Putamen (tissue), 1 donor: ENCODE results near the gene BHLHE40.

Experiments used
- DNase-seq: peaks from one replicate; pipeline ENCODE4 v3.0.0-alpha.2; 2016; ENCODE audit warnings: low spot score

The BHLHE40 gene

DNA sequence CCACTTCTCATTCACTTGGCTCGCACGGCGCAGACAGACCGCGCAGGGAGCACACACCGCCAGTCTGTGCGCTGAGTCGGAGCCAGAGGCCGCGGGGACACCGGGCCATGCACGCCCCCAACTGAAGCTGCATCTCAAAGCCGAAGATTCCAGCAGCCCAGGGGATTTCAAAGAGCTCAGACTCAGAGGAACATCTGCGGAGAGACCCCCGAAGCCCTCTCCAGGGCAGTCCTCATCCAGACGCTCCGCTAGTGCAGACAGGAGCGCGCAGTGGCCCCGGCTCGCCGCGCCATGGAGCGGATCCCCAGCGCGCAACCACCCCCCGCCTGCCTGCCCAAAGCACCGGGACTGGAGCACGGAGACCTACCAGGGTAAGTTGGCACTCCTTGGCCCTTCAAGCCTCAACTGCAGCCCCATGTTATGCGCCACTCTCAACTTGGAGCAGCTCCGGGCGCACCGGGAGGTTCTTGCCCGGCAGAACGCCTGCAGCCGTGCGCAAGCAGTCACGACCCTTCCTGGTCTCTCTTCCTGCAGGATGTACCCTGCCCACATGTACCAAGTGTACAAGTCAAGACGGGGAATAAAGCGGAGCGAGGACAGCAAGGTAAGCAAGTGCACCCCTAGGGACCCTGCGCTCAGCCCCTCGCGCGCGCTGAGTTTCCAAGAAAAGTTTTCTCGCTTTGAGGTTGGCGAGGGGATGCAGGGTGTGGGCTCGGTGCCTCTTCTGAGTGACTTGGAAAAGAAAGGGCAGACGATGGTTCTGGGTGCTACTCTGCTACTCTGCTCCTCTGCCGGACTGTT lies at the start of gene BHLHE40:
Gene BHLHE40, plus strand, starts transcription at position 10 of the 801 bp plus-strand sequence. Its CDS starts 282 bp downstream, at position 292.
- DNase-seq, result no peak

DNA sequence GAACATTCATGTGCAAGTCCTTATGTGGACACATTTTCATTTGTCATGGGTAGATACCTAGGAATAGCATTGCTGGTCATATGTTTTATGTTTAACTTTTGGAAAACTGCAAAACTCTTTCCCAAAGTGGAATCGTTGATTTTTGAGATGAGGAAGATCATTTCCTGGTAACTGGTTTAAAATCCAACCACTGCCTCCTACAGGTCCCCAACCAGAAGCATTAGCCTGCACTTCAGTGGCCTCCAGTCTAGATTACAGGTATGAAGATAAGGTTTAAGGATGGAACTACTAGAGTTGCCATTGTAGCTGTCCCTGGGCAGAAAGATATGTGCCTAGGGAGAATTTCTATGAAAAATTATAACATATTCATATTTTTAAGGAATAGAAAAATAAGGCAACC lies 48.7 kb upstream of the BHLHE40 start:
- no peak for DNase-seq

DNA sequence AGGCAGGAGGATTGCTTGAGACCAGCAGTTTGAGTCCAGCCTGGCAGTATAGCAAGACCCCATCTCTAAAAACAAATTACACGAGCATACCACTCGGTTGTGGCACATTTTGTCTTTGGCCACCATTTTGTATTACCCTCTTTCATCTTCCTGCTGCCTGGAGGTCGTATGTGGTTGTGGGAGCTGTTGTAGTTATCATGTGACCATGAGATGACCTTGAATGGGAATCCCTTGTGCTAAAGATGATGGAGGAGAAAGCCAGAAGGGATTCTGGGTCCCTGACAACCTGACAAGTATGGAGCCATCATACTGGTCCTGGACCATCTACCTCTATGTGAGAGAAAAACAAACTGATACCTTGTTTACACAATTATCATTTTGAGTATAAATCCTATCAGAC lies 45.2 kb upstream of the BHLHE40 start:
- no peak for DNase-seq

DNA sequence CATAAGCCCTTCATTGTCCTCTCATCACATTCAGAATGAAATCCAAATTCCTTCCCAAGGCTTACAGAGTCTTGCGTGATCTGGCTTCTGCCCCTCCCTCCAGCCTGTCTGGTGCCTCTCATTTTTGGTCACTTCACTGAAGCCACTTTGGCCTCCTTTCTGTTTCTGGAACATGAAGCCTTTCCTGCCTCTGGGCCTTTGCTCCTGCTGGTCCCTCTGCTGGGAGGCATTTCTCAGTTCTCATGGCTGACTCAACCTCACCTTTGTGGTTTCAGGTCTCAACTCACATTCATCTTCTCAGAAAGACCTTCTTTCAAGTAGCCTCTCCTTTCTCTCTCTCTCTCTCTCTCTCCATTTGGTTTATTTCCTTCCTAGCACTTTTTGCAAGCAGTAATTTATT lies 43.9 kb upstream of the BHLHE40 start:
- no peak for DNase-seq

DNA sequence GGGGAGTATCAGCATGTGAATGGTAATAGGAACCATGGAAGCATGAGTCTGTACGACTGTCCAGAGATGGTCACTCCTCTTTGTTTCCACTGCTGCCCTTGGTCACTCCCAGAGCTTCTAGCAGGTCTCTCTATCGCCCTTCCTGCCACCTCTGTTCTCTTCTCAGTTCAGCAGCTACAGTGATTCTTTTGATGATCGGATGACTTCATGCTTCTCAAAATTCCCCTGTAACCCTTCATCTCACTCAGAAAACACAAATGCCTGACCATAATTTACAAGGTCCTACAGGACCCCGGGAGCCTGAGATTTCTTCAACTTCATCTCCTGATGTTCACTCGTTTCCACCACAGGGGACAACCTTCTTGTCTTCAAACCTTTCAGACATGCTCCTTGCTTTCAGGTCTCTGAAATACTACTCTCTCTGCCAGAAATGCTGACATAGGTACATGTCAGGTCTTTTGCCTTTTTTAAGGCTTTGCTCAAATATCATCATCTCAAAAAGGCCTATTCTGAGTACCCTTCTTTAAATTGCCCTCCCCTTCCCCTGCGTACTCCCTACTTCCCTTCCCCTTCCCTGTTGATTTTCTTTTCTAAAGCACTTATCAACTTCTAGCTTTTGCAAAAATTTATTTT lies 42.1 kb upstream of the BHLHE40 start:
- no peak for DNase-seq

DNA sequence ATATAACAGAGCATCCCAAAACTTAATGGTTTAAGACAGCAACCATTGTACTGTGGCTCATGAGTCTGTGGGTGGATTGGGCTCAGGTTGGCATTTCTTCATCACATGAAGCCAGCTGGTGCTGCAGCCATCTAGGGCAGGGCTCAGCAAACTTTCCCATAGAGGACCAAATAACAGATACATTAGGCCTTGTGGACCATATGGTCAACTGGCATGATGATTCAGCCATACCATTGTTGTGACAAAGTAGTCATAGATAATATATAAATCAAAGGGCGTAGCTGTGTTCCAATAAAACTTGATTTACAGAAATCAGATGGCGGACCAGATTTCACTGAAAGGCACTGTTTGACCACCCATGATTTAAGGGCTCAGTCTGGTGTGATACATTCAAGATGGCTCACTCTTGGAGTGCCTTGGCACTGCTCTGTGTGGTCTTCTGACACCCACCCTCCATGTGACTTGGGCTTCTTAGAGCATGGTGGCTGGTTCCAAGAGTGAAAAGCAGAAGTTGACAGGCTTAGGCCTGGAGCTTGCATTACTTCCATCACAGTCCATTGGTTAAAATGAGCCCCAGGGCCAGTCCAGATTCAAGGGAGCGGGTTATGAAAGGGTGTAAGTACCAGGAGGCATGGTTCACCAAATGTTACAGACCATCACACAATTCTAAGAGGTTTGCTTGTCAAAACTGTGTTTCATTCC lies 40.8 kb upstream of the BHLHE40 start:
- DNase-seq, result no peak

DNA sequence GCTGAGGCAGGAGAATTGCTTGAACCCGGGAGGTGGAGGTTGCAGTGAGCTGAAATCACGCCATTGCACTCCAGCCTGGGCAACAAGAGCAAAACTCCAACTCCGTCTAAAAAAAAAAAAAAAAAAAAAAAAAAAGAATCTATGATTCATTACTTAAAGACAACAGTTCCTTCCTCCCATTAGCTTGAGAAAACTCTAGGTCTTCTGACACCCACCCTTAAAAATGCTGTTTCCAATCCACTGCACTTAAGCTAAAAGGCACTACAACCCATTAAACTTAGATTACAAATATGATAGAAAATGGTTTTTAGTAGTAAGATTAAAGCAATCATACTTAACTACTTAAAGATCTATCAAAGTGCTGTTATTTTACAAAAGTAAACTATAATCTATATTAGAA lies 40.0 kb upstream of the BHLHE40 start:
- no peak for DNase-seq

DNA sequence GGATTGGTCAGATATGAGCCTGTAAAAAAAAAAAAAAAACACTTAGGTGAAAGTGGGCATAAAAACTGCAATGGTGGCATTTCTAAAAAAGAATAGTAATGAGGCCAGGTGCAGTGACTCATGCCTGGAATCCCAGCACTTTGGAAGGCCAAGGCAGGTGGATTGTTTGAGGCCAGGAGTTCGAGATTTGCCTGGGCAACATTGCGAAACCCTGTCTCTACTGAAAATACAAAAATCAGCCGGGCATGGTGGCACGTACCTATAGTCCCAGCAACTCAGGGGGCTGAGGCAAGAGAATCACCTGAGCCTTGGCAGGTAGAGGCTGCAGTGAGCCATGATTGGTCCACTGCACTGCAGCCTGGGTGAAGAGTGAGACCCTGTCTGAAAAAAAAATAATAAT lies 38.3 kb upstream of the BHLHE40 start:
- no peak for DNase-seq

DNA sequence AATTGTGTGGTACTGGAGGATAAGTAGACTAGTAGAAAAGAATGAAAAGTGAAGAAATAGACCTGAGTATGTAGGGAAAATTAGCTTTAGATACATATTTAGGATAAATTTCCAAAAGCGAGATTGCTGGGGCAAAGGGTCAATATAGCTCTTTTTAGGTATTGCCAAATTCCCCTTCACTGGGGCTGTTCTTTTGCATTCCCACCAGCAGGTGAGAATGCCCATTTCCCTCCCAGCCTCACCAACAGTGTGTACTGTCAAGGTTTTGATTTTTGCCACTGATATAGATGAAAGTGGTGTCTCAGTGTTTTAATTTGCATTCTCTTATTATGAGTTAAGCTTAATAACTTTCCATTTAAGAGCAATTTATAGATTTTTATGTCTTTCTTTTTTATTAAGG lies 35.7 kb upstream of the BHLHE40 start:
- DNase-seq, result no peak

DNA sequence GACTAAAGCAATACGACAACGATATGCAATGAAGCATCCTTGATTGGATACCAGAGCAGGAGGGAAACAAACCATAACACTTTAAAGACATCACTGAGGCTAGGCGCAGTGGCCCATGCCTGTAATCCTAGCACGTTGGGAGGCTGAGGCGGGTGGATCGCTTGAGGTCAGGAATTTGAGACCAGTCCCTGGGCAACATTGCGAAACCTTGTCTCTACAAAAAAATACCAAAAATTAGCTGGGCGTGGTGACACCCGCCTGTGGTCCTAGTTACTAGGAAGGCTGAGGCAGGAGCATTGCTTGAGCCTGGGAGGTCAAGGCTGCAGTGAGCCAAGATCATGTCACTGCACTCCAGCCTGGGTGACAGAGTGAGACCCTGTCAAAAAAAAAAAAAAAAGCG lies 33.9 kb upstream of the BHLHE40 start:
- no peak for DNase-seq

DNA sequence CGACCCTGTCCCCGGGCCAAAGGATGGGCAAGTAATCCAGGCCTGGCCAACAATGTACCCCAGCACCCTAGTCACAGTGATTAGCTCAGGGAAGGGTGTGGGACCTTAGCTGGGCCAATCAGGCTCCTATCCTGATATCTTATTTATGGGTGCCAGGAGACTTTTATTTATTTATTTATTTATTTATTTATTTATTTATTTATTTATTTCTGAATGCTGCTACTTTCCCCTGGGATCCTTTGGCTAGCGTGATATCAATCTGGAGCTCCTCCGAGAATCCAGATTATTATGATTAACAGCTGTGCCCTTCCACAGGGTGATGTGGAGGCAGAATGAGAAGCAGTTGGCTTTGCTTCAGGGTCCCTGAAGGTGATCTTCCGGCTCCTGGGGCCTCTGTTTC lies 32.2 kb upstream of the BHLHE40 start:
- no peak for DNase-seq

DNA sequence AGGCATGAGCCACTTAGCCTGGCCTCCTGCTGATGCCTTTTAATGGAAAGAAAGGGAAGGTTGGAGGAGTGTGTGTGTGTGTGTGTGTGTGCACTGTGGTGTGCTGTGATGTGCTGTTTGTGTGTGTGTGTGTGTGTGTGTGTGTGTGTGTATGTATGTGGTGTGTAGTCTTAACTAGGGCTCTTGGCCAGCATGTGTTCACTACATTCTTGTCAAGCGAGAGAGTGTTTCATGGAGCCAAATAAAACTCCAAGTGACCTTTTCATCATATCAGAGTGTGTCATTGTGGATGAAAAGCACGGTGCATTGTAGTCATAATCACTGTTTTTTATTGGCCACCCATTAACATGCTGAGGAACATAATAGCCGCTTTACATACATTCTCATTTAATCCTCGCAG lies 30.8 kb upstream of the BHLHE40 start:
- DNase-seq, result no peak

DNA sequence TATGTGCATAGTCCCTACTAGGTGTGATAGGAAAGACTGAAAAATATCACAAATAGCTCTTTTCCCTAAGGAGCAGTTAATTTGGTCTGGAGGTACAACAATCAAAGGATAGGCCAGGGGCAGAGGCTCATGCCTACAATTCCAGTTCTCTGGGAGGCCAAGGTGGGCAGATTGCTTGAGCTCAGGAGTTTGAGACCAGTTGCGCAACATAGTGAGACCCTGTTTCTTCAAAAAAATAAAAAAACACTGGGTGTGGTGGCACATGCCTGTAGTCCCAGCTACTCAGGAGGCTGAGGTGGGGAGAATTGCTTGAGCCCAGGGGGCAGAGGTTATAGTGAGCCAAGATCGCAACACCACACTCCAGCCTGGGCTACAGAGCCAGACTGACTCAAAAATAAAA lies 30.2 kb upstream of the BHLHE40 start:
- no peak for DNase-seq

DNA sequence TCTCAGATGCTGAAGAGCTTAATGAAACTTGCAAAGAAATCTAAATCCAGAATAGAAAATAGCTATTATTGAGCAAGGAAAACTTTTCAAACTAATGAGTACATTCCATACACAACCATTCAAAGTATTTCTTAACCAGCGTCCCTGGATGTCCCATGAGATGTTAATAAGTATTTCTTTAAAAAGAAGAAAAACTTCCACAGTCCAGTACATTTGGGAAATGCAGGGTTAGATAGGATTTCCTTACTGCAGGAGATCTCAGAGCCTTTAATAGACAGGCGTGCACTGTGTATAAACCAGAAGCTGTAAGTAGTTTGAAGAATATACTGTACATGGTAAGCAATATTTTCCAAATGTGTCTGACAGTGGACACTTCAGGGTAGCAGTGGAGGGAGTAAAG lies 29.6 kb upstream of the BHLHE40 start:
- no peak for DNase-seq

DNA sequence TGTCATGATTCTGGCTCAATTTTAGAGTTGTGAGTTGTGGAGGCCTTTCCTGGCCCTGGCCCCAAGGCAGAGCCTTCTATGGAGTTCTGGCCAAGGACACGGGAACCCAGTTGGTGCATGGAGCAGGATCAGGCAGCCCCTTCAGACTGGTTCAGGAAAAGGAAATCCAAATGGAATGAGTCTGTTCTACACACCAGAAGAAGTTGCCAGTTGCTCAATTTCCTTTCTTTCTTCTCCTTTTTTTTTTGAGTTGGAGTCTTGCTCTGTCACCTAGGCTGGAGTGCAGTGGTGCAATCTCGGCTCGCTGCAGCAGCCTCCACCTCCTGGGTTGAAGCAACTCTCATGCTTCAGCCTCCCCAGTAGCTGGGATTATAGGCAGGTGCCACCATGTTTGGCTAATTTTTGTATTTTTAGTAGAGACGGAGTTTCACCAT lies 28.9 kb upstream of the BHLHE40 start:
- no peak for DNase-seq

DNA sequence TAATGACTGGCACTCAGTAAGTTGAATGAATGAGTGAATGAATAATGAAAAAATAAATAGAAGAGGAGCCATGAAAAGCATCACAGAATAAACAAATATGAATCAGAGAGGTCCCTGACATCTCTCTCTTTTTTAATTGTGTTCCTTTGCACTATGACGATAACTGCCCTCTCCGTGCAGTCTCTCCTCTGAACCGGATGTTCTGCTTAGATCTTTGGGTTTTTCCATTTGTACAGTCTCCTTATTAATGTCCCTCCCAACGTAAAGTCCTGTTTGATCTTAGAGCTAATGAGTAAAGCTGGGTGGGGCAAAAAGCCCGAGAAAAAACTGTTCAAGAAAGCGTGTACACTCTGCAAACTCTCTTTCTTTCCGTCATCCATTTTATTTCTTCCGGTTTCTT lies 28.3 kb upstream of the BHLHE40 start:
- no peak for DNase-seq

DNA sequence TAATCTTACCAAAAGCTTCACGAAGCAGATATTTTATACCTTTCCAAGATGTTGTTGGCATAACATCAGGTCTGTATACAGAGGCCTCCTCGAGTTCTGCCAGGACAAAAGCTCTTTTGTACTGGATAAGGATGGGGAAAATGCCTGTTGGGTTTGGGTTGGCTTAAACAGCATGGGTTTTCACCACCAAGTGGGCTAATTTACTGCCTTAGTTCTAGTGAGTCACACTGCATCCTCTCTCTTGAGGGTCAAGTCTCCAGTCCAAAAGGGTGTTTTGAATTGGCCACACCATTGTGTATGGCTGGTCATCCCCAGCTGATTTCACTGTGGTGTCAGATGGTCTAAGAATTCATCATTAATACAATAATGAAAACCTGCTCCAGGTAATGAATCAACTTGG lies 26.1 kb upstream of the BHLHE40 start:
- DNase-seq, result no peak

DNA sequence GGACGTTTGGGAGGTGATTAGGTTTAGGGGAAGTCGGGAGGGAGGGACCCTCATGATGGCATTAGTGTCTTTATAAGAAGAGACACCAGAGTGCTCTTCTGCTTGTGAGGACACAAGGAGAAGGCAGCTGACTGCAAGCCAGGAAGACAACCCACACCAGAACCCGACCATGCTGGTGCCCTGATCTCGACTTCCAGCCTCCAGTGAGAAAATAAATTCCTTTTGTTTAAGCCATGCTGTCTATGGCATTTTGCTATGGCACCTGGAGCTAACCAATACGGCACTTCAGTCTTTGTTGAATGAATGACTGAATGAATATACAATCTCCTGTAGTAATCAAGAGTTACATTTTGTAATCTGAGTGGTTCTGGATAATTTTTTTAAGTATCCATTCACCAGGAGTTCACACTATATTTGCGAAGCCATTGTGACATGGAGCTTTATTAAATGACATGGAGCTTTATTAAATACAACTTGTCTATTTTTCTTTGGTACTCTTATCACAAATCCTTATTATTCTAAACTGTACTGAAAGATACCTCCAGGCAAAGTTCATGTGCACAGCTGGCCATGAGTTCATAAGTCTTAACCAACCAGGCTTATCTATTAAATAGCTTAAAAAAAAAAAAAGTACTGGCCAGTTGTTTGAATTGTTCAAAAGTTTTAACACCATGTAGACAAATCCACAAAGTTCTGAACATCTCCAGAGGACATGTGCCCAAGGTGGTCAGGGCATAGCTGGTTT lies 24.8 kb upstream of the BHLHE40 start:
- no peak for DNase-seq

DNA sequence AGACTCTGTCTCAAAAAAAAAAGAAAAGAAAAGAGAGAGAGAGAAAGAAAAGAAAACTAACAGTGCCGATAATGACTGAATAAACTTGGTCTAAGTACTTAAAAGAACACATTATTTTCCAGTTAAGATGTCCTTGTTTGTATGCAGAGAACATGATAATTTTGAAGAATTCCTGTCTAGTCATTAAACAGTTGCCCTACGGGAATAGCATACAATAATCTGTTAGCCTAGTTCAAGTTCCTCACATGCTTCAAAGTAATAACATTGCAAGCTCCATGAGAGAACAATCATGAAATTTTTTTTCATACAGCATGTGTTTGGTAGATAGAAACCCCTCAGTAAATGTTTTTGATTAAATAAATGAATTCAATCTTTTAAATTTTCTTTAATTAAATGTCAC lies 23.1 kb upstream of the BHLHE40 start:
- no peak for DNase-seq

DNA sequence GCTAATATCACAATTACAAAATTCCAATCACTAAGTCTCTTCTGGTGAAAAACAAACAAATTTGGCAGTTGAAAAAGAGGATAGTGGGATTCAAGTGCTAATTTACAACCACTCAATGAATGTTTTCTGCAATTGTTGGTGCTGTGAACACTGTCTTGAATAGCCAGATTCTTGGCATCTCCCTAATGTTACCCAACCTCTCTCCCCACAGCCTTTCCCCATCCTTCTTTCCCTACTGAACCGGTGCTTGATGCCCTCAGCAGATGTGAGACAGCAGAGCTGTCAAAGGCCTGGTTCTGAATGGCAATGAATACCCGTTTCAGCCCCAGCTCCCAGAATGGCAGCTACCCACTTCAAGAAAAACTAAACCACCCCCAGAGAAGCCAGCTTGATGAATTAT lies 22.5 kb upstream of the BHLHE40 start:
- DNase-seq, result peak; percentile 6

DNA sequence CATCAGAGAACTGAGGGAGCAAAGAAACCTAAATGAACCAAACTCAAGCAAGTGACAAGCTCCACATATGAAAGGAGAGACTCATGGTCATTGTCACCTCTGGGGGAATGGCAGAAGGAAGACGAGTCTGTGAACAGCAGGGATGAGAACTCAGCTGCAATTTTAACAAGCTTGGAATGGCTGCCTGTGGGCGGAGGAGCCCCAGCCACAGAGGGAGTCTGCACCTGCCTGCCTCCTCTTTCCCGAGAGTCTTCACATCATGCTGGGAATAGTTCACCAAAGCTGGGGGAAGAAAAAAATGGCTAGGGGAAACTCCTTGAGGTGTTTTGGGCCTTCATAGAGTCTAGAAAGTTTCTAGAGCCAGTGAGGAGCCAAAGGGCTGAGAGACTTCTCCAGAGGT lies 21.3 kb upstream of the BHLHE40 start:
- DNase-seq, result peak; percentile 20

DNA sequence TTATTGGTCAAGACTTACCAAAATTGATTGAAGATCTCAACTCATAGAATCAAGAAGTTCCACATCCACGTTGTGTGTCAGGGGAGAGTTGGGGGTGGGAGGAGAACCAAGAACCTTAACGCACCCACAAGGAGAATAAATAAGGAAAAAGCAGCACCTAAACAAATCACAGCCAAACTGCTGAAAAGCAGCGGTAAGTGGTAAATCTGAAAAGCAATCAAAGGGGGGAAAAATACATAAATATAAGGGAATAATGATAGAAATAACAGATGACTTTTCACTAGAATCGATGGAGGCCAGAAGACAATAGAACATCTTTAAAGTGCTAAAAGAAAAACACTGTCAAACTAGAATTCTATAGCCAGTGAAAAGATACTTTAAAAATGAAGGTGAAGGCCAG lies 20.1 kb upstream of the BHLHE40 start:
- no peak for DNase-seq
